Fibroblast of skin of right quadriceps (primary cell): ENCODE measurements around the gene SRGAP3.

ENCODE experiments used
- DNase-seq: peaks from one replicate; pipeline ENCODE4 v3.0.0-alpha.2; 2013

The SRGAP3 gene

GRCh38 chr3:8980756-8981257, 268.6 kb downstream of the SRGAP3 start:
- no peak for DNase-seq

GRCh38 chr3:8979262-8979661, 270.2 kb downstream of the SRGAP3 start:
- no peak for DNase-seq

GRCh38 chr3:8978551-8978950, 270.9 kb downstream of the SRGAP3 start:
- no peak for DNase-seq

- DNase-seq: no peak
These were observed 272.8 kb downstream of the SRGAP3 start for GRCh38 chr3:8976540-8977182.

GRCh38 chr3:8975081-8976020, 274.1 kb downstream of the SRGAP3 start:
- DNase-seq: no peak

- DNase-seq: no peak
These were observed 275.0 kb downstream of the SRGAP3 start for GRCh38 chr3:8974458-8974857.

GRCh38 chr3:8972639-8973038, 276.8 kb downstream of the SRGAP3 start:
- DNase-seq: peak; percentile 57

GRCh38 chr3:8970971-8971589, 278.4 kb downstream of the SRGAP3 start:
- peak; percentile 61 for DNase-seq

- no peak for DNase-seq
These were observed 280.2 kb downstream of the SRGAP3 start for GRCh38 chr3:8969241-8969640.

GRCh38 chr3:8968375-8968882, 281.0 kb downstream of the SRGAP3 start:
- no peak for DNase-seq

- no peak for DNase-seq
These were observed 281.9 kb downstream of the SRGAP3 start for GRCh38 chr3:8967553-8967952.

- DNase-seq: no peak
These were observed 282.6 kb downstream of the SRGAP3 start for GRCh38 chr3:8966820-8967348.

GRCh38 chr3:8966150-8966819, 283.2 kb downstream of the SRGAP3 start:
- no peak for DNase-seq

GRCh38 chr3:8964436-8965370, 284.7 kb downstream of the SRGAP3 start:
- peak; percentile 75 for DNase-seq

GRCh38 chr3:8963137-8963853, 286.2 kb downstream of the SRGAP3 start, which contains the start of gene RAD18:
Gene RAD18, minus strand, starts transcription at chr3:8963472. Its CDS starts 87 bp downstream, at chr3:8963385.
- DNase-seq: peak; percentile 92

- no peak for DNase-seq
These were observed 287.1 kb downstream of the SRGAP3 start for GRCh38 chr3:8962226-8962861.

GRCh38 chr3:8959668-8960067, 289.8 kb downstream of the SRGAP3 start:
- DNase-seq: no peak

GRCh38 chr3:8954938-8955763, 294.3 kb downstream of the SRGAP3 start:
- peak; percentile 74 for DNase-seq

GRCh38 chr3:8953313-8953712, 296.1 kb downstream of the SRGAP3 start:
- no peak for DNase-seq
